ENCODE measurements around the gene INSYN1.

INSYN1 gene

DNA sequence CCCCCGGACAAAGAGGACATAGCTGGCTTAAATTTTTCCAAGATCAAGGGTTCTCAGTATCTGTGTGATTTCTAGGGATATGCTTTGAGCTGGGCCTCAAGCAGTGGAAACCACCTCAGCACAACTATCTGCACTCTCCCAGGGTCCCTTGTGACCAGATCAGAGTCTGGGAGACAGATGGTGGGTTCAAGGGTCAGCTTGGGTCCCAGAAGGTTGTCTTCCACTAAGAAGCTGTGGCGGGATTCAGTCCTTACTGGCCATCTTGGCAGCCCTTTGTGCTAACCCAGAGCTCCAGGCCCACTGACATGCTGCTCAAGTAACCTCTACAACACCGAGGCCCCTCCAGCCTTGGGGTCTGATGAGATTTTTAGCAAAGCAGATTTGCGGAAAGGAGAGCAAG, 2.7 kb downstream of the INSYN1 start:
- no peak for DNase-seq (ENCODE audit: low read depth)
- TF ChIP-seq, protein P1, sequence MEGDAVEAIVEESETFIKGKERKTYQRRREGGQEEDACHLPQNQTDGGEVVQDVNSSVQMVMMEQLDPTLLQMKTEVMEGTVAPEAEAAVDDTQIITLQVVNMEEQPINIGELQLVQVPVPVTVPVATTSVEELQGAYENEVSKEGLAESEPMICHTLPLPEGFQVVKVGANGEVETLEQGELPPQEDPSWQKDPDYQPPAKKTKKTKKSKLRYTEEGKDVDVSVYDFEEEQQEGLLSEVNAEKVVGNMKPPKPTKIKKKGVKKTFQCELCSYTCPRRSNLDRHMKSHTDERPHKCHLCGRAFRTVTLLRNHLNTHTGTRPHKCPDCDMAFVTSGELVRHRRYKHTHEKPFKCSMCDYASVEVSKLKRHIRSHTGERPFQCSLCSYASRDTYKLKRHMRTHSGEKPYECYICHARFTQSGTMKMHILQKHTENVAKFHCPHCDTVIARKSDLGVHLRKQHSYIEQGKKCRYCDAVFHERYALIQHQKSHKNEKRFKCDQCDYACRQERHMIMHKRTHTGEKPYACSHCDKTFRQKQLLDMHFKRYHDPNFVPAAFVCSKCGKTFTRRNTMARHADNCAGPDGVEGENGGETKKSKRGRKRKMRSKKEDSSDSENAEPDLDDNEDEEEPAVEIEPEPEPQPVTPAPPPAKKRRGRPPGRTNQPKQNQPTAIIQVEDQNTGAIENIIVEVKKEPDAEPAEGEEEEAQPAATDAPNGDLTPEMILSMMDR (conservative IDR thresholded peaks at IDR 0.05; ENCODE audit: control insufficient read depth, insufficient read depth, low read depth, low read length) = no peak
- no peak overlapping the region for H3K4me3 ChIP-seq (ENCODE audit: control insufficient read depth, low read depth, low read length)

DNA sequence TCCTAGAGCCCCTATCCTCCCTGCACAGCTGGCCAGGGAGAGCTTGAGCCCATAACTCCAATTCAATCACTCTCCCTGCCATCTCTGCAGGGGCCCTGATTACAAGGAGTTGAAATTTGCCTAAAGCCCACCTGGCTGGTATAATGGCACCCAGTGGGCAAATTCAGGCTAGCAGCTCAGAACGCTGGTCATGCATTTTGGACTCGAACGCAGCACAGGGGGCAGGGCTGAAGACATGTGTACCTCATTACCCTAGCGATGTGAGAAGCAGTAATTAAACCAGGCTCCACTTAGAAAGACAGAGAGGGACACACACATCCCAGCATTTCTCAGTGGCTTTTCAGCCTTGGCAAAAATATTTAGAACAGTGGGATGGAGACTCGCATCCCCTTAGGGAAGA, 3.2 kb downstream of the INSYN1 start:
- no peak overlapping the region for H3K4me3 ChIP-seq (ENCODE audit: control insufficient read depth, low read depth, low read length)
- TF ChIP-seq, protein P1 (conservative IDR thresholded peaks at IDR 0.05; ENCODE audit: control insufficient read depth, insufficient read depth, low read depth, low read length) = no peak
- DNase-seq (ENCODE audit: low read depth) = no peak

DNA sequence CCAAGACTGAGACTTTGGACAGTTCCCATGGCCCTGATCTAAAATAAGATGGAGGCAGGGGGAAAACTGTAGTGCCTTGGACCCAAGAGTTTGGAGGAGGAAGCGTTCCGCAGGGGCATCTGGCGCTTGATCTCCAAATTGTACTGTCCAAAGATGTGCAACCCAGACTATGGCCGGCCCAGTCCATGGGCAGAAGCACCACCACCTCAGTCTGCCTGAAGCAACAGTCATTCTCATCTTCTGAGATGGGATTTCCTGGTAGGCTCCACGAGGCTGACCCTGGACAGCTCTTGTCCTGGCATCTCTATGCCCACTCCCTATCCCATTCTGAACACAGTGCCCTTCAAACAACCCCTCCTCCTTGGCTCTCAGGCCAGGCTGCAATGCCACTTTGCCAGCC, 3.6 kb downstream of the INSYN1 start:
- no peak overlapping the region for H3K4me3 ChIP-seq (ENCODE audit: control insufficient read depth, low read depth, low read length)
- DNase-seq (ENCODE audit: low read depth) = no peak
- TF ChIP-seq, protein P1 (conservative IDR thresholded peaks at IDR 0.05; ENCODE audit: control insufficient read depth, insufficient read depth, low read depth, low read length) = no peak

DNA sequence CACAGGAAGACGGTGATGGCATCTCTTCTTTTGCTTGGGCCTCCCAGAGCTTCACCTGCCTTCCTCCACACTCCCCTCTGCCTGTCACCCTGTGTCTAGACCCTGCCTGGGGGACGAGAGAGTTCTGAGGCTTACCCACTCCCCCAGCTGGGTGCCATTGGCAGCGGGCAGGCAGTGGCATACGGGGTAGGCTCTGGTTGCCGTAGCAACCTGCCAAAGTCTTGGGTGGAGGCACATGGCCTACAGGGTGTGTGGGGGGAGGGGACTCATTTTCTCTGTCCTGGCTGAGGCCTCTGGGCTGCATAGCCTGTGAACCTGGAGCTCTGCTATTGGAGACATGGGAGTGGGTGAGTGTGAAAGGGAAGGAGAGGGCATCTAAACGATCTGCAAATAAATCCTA, 4.4 kb downstream of the INSYN1 start:
- no peak overlapping the region for H3K4me3 ChIP-seq (ENCODE audit: control insufficient read depth, low read depth, low read length)
- TF ChIP-seq, protein P1 (conservative IDR thresholded peaks at IDR 0.05; ENCODE audit: control insufficient read depth, insufficient read depth, low read depth, low read length) = no peak
- no peak for DNase-seq (ENCODE audit: low read depth)

DNA sequence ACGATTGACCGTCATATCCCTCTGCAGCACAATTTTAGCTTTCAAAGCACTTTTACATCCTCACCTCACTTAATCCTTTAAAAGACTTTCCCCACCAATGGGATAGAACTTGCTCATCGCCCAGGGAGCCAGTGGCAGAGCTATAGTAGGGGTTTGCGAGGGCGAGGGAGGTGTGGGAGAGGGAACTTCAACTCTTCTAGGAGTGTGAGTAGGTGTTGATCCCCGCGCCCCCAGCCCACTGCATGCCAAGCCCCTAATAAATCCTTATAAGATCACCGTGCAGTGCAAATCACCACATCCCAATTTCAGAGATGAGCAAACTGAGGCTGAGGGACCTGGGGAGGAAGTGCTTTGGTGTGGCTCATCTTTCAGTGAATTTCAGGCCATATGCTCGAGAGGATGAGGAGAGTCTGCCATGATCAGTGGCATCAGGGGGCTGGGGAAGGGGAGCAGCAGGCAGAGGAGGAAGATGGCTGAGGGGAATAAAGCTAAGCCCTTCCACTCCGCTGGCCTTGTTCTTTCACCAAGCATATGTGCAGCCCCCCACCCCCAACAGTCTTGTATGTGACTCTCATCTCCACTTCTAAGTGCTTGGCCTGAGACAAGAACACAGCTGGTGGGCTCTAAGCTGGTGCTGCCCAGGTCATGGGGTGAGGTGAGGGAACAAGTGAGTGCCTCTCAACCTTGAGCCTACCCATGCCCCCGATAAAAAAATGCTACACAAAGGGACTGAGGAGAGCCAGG, 5.1 kb downstream of the INSYN1 start:
- no peak for DNase-seq (ENCODE audit: low read depth)
- no peak overlapping the region for H3K4me3 ChIP-seq (ENCODE audit: control insufficient read depth, low read depth, low read length)
- TF ChIP-seq, protein P1 (conservative IDR thresholded peaks at IDR 0.05; ENCODE audit: control insufficient read depth, insufficient read depth, low read depth, low read length) = no peak

DNA sequence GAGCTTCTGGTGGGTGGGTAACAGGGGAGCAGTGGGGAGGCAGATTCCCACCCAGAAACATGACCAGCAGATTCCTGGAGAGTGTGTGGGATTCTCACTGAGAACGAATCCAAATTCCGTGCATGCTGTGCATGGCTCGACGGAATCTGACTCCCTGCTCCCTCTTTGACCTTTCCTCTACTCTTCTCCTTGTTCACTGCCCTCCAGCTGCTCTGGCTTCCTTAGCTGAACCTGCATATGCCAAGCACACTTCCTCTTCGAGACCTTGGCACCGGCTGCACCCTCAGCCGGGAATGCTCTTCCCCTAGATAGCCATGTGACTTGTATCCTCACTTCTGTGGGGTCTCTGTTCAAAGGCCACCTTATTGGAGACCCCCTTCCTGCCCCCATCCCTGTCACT, 6.3 kb downstream of the INSYN1 start:
- TF ChIP-seq, protein P1 (conservative IDR thresholded peaks at IDR 0.05; ENCODE audit: control insufficient read depth, insufficient read depth, low read depth, low read length) = no peak
- H3K4me3 ChIP-seq (ENCODE audit: control insufficient read depth, low read depth, low read length) = no peak overlapping the region
- no peak for DNase-seq (ENCODE audit: low read depth)
